Esophagus muscularis mucosa (tissue), 4 donors: ENCODE results near the gene ARHGAP6. TPM values are rescaled to one million over a fixed set of nuclear protein-coding genes. Genes with fewer than 3 reads are reported as not detected.

Source experiments
- DNase-seq: peaks from one replicate; pipeline ENCODE4 v3.0.0-alpha.2; 2017; ENCODE audit errors: extremely low spot score
- H3K27ac ChIP-seq, 4 donors: fragments of 200-600 bp; sonication (generic); replicated peaks in 1 of 4; 1 replicate in 3 of 4; 2 replicates in 1 of 4; pipeline ENCODE4 v1.5.1; 2016 to 2019; ENCODE audit warnings: mild to moderate bottlenecking in 1 of 4
- H3K27me3 ChIP-seq, 4 donors: fragments of 200-600 bp; sonication (generic); one replicate each; pipeline versions ENCODE4 v1.5.1 to v1.6.0; 2016 to 2019
- H3K36me3 ChIP-seq, 4 donors: fragments of 200-600 bp; sonication (generic); one replicate each; pipeline ENCODE4 v1.5.1; 2016 to 2019
- H3K4me1 ChIP-seq, 4 donors: fragments of 200-600 bp; sonication (generic); one replicate each; pipeline ENCODE4 v1.5.1; 2016 to 2019
- H3K4me3 ChIP-seq, 4 donors: fragments of 200-600 bp; sonication (generic); 1 replicate in 2 of 4; 2 replicates in 2 of 4; pipeline ENCODE4 v1.5.1; 2016 to 2019; ENCODE audit warnings: mild to moderate bottlenecking in 4 of 4, moderate library complexity in 1 of 4
- H3K9me3 ChIP-seq, 4 donors: fragments of 200-600 bp; sonication (generic); 1 replicate in 3 of 4; 2 replicates in 1 of 4; pipeline ENCODE4 v1.5.1; 2016 to 2019
- EP300 ChIP-seq: sonication (generic); formaldehyde crosslinking; IDR thresholded peaks from one replicate; pipeline ENCODE4 v1.6.1; 2017; ENCODE audit warnings: antibody characterized with exemption
- POLR2A ChIP-seq: fragments of 450-650 bp; IDR thresholded peaks from one replicate; pipeline ENCODE4 v1.6.1; 2017; ENCODE audit warnings: antibody characterized with exemption, moderate library complexity, mild to moderate bottlenecking, low read depth
- POLR2AphosphoS5 ChIP-seq, 2 donors: sonication (generic); formaldehyde crosslinking; IDR thresholded peaks; one replicate each; pipeline ENCODE4 v1.6.1; 2017; ENCODE audit warnings: antibody characterized with exemption in 2 of 2
- WGBS: methylation state at CpG from one replicate; pipeline ENCODE4 v1.1.5; 2018; 5-methylcytosine and 5-hydroxymethylcytosine counted together
- intact Hi-C: fragments of 100-400 bp; cut with DNase I; formaldehyde crosslinking; loops from one replicate; pipeline ENCODE4 v1.15.1; 2023
- total RNA-seq, 4 donors: library from RNA; depleted of rRNA; stranded (reverse); fragments of >200 nt; gene quantifications; one replicate each; pipeline versions ENCODE4 v1.1.0 to v1.2.1, GENCODE V29; 2016
- TF ChIP-seq, protein P1 (sequence below), 3 experiments: fragments of 200-600 bp in 2 of 3; fragments of 450-650 bp in 1 of 3; sonication (generic) in 2 of 3; IDR thresholded peaks; one replicate each; pipeline ENCODE4 v1.5.1; 2017 to 2019; ENCODE audit warnings: antibody characterized with exemption in 3 of 3, mild to moderate bottlenecking in 2 of 3, moderate library complexity in 1 of 3

The ARHGAP6 gene
- total RNA-seq, 4 donors from 2014 or later, result 25.2 to 44.8 (median 30.6) TPM

DNA sequence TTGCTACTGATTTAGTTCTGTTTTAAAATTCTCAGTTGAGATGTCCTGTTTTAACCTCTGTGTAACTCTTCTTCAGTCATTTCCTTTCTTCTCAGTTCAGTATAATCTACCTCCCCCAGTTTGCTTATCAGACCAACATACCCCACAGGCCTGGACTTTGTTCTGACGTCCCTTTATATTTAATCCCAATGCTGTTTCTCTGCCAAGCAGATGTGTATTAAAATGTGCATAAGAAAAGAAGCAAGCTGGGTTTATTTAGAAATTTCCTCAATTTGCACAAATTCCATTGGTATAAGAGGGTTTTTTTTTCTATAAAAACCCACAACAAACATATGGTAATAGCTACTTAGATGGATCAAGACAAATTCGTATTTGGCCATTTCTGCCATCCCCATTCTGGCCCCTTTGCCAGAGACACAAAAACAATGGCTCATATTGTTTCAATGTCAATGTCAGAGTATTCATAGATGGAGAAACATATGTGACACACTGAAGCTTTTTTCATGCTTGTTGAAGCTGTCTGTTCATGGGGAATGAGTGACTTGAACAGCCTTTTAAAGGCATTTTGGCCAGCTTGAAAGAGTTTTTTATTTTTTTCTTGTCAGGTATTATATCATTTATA lies 530.0 kb downstream of the ARHGAP6 start:
- Histone ChIP-seq H3K27ac (no peak overlapping the region), H3K9me3 (no peaks in the 10 kb centered on the region), H3K36me3 (peaks cover 0 to 10% (median 0%) of the 10 kb centered on the region in 4 donors), H3K27me3 (no peaks in the 10 kb centered on the region), H3K4me3 (no peak overlapping the region), H3K4me1 (peaks cover 0 to 8% (median 0%) of the 10 kb centered on the region in 4 donors)
- no peak for TF ChIP-seq POLR2A
- TF ChIP-seq, protein P1, sequence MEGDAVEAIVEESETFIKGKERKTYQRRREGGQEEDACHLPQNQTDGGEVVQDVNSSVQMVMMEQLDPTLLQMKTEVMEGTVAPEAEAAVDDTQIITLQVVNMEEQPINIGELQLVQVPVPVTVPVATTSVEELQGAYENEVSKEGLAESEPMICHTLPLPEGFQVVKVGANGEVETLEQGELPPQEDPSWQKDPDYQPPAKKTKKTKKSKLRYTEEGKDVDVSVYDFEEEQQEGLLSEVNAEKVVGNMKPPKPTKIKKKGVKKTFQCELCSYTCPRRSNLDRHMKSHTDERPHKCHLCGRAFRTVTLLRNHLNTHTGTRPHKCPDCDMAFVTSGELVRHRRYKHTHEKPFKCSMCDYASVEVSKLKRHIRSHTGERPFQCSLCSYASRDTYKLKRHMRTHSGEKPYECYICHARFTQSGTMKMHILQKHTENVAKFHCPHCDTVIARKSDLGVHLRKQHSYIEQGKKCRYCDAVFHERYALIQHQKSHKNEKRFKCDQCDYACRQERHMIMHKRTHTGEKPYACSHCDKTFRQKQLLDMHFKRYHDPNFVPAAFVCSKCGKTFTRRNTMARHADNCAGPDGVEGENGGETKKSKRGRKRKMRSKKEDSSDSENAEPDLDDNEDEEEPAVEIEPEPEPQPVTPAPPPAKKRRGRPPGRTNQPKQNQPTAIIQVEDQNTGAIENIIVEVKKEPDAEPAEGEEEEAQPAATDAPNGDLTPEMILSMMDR (IDR thresholded peaks at IDR 0.05), result no peak
- TF ChIP-seq EP300, result no peak
- no peak for TF ChIP-seq POLR2AphosphoS5 (IDR thresholded peaks at IDR 0.05)
- WGBS, result 46% methylated on average over 2 of the region's 2 CpGs
- no peak for DNase-seq
- intact Hi-C loops, result loop anchor here (2.0 kb wide), 1 partner anchor 945 kb away; no protein-coding TSS in a partner anchor

DNA sequence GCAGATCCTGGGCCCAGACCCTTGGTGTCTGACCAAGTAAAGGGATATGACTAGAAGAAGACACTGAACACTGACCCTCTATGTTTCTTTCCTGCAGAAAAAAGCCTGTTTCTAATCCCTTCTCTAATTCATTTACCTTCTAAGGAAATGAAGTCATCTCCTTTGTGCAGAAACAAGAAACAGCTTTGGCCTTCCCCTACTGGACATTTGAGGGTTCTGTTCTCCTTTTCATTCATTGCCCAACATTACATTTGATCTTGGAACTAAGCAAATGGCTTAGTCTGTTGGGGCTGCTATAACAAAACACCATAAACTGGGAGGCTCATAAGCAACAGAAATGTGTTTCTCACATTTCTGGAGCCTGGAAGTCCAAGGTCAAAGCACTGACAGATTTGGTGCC lies 534.6 kb downstream of the ARHGAP6 start:
- Histone ChIP-seq H3K4me3 (no peak overlapping the region), H3K4me1 (no peaks in the 10 kb centered on the region), H3K36me3 (no peaks in the 10 kb centered on the region), H3K27me3 (no peaks in the 10 kb centered on the region), H3K9me3 (no peaks in the 10 kb centered on the region), H3K27ac (no peak overlapping the region)
- intact Hi-C loops, result loop anchor here (2.0 kb wide), 1 partner anchor 942 kb away; no protein-coding TSS in a partner anchor
- DNase-seq, result no peak
- no peak for TF ChIP-seq POLR2AphosphoS5 (IDR thresholded peaks at IDR 0.05)
- no peak for TF ChIP-seq POLR2A
- TF ChIP-seq, protein P1 (IDR thresholded peaks at IDR 0.05), result no peak
- TF ChIP-seq EP300, result no peak

DNA sequence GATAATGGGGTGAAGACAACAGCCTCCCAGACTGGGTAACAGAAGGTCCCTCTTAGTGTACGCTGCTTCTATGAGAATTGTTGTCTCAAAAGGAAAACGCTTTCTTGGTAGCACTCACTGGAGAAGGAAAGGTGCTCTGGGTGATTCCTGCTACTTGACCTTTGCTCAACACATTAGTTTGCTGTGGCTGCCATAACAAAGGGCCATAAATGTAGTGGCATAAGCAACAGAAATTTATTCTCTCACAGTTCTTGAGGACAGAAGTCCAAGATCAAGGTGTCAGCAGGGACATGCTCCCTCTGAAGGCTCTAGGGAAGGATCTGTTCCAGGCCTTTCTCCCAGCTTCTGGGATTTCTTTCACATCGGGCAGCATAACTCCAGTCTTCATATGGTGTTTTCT lies 535.6 kb downstream of the ARHGAP6 start:
- H3K27me3 ChIP-seq, result no peaks in the 10 kb centered on the region
- H3K36me3 ChIP-seq, result no peaks in the 10 kb centered on the region
- TF ChIP-seq EP300, result no peak
- TF ChIP-seq POLR2A, result no peak
- no peak for TF ChIP-seq POLR2AphosphoS5 (IDR thresholded peaks at IDR 0.05)
- TF ChIP-seq, protein P1 (IDR thresholded peaks at IDR 0.05), result no peak
- H3K9me3 ChIP-seq, result no peaks in the 10 kb centered on the region
- no peak overlapping the region for H3K27ac ChIP-seq
- intact Hi-C loops, result loop anchor here (2.0 kb wide), 1 partner anchor 941 kb away; no protein-coding TSS in a partner anchor
- H3K4me3 ChIP-seq, result no peak overlapping the region
- no peaks in the 10 kb centered on the region for H3K4me1 ChIP-seq
- no peak for DNase-seq
- 80% methylated on average over 3 of the region's 3 CpGs for WGBS

DNA sequence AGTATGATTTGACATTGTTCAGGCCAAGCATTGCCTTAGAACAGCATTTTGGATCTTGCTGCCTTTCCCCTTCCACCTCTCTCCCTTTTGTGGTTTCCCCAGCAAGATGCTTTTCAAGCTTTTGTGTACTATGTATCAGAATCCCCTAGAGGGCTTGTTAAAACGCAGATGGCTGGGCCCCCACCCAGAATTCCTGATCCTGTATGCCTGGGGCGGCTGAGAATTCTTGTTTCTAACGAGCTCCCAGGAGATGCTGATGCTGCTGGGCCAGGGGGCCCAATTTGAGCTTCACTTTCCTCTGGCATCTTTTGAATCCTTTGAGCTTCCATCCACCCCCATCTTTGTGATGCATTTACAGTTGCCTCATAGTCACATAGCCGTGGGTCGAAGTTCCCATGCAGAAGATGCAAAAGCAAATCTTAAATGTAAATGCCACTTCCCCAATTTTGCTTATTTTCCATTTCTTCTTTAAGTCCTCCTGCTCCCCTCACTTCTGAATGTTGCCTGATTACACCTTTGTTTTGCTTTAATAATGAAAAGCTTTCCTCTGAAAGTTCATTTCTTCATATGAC lies 536.1 kb downstream of the ARHGAP6 start:
- Histone ChIP-seq H3K9me3 (no peaks in the 10 kb centered on the region), H3K4me1 (no peaks in the 10 kb centered on the region), H3K4me3 (no peak overlapping the region), H3K36me3 (no peaks in the 10 kb centered on the region), H3K27ac (no peak overlapping the region), H3K27me3 (no peaks in the 10 kb centered on the region)
- TF ChIP-seq, protein P1 (IDR thresholded peaks at IDR 0.05), result no peak
- TF ChIP-seq POLR2AphosphoS5 (IDR thresholded peaks at IDR 0.05), result no peak
- intact Hi-C loops, result loop anchor here (2.0 kb wide), 1 partner anchor 941 kb away; no protein-coding TSS in a partner anchor
- no peak for DNase-seq
- WGBS, result 70% methylated on average over 5 of the region's 5 CpGs
